ENCODE measurements around the gene PLXDC2. TPM values are rescaled to one million over a fixed set of nuclear protein-coding genes. Genes with fewer than 3 reads are reported as not detected.

Gene PLXDC2
- total RNA-seq, 1 experiment from 2014 or later = 0.21 TPM

DNA sequence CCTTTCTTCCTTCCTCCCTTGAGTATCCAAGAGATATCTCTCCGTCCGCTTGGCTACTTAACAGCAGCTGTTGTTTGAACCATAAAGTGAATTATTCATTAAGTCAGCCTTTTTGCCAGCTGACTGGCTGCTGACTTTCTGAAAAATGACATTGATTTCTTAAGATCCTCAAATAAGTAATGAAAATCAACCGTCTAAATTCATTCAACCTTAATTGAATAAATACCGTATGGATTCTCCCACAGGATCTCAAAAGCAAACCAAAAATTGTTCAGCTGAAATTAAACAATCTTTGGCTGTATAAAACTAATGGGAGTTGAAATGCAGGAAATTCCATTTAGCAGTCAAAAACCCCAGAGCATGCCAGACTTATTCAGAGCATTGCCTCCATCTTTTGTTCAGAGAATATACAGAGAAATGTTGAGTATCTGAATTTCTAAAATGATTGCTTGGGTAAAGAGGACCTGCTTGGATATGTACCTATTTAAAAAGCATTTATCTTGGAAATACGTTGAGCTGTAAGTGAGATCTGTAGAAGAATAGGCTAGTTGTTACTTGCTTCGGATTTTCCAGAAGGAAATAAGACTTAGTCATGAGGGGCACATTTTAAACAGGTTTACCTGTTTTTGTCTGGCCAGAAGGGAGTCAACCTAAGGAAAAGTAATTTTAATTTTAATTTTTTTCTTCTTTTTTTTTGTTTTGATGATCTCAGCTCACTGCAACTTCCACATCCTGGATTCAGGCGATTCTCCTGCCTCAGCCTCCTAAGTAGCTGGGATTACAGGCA, 136.2 kb downstream of the PLXDC2 start:
- Histone ChIP-seq H3K9me3 (ENCODE audit: control insufficient read depth, insufficient read depth, low read depth, low read length) (no peaks in the 10 kb centered on the region), H3K4me1 (ENCODE audit: control insufficient read depth, insufficient read depth, low read length) (no peaks in the 10 kb centered on the region), H3K36me3 (ENCODE audit: control insufficient read depth, insufficient read depth, low read length) (no peaks in the 10 kb centered on the region), H3K27ac (ENCODE audit: low read length) (no peak overlapping the region), H3K27me3 (ENCODE audit: control insufficient read depth, insufficient read depth, low read length) (no peaks in the 10 kb centered on the region), H3K4me3 (ENCODE audit: low read depth in 2 of 2, low read length in 2 of 2) (no peak overlapping the region)
- in situ Hi-C loops (cut with HindIII; ENCODE audit: low pct_unique_long_range_greater_than_20kb, low sequenced_read_pairs) = no loop called here
- TF ChIP-seq, protein P1, sequence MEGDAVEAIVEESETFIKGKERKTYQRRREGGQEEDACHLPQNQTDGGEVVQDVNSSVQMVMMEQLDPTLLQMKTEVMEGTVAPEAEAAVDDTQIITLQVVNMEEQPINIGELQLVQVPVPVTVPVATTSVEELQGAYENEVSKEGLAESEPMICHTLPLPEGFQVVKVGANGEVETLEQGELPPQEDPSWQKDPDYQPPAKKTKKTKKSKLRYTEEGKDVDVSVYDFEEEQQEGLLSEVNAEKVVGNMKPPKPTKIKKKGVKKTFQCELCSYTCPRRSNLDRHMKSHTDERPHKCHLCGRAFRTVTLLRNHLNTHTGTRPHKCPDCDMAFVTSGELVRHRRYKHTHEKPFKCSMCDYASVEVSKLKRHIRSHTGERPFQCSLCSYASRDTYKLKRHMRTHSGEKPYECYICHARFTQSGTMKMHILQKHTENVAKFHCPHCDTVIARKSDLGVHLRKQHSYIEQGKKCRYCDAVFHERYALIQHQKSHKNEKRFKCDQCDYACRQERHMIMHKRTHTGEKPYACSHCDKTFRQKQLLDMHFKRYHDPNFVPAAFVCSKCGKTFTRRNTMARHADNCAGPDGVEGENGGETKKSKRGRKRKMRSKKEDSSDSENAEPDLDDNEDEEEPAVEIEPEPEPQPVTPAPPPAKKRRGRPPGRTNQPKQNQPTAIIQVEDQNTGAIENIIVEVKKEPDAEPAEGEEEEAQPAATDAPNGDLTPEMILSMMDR (IDR thresholded peaks at IDR 0.05) = no peak
- TF ChIP-seq TCF7L2 (IDR thresholded peaks at IDR 0.05; ENCODE audit: low read depth, low read length) (no peak), POLR2AphosphoS5 (IDR thresholded peaks at IDR 0.05; ENCODE audit: low read depth, low read length) (no peak), SIN3A (IDR thresholded peaks at IDR 0.05; ENCODE audit: borderline replicate concordance, insufficient read depth, low read depth, low read length) (no peak)
- TF ChIP-seq, protein P2, sequence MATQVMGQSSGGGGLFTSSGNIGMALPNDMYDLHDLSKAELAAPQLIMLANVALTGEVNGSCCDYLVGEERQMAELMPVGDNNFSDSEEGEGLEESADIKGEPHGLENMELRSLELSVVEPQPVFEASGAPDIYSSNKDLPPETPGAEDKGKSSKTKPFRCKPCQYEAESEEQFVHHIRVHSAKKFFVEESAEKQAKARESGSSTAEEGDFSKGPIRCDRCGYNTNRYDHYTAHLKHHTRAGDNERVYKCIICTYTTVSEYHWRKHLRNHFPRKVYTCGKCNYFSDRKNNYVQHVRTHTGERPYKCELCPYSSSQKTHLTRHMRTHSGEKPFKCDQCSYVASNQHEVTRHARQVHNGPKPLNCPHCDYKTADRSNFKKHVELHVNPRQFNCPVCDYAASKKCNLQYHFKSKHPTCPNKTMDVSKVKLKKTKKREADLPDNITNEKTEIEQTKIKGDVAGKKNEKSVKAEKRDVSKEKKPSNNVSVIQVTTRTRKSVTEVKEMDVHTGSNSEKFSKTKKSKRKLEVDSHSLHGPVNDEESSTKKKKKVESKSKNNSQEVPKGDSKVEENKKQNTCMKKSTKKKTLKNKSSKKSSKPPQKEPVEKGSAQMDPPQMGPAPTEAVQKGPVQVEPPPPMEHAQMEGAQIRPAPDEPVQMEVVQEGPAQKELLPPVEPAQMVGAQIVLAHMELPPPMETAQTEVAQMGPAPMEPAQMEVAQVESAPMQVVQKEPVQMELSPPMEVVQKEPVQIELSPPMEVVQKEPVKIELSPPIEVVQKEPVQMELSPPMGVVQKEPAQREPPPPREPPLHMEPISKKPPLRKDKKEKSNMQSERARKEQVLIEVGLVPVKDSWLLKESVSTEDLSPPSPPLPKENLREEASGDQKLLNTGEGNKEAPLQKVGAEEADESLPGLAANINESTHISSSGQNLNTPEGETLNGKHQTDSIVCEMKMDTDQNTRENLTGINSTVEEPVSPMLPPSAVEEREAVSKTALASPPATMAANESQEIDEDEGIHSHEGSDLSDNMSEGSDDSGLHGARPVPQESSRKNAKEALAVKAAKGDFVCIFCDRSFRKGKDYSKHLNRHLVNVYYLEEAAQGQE (IDR thresholded peaks at IDR 0.05; ENCODE audit: insufficient read depth in 1 of 2, low read depth in 2 of 2, low read length in 1 of 2) = no peak
- CTCF ChIA-PET = no interaction called here
- BruUV-seq (replicated peaks) = no TSS peak
- intact Hi-C loops (cut with micrococcal nuclease; ENCODE audit: unreplicated experiment) = no loop called here
- POLR2A ChIA-PET = no interaction called here
- ATAC-seq (no peak), DNase-seq (ENCODE audit: low read depth, low spot score) (no peak)

DNA sequence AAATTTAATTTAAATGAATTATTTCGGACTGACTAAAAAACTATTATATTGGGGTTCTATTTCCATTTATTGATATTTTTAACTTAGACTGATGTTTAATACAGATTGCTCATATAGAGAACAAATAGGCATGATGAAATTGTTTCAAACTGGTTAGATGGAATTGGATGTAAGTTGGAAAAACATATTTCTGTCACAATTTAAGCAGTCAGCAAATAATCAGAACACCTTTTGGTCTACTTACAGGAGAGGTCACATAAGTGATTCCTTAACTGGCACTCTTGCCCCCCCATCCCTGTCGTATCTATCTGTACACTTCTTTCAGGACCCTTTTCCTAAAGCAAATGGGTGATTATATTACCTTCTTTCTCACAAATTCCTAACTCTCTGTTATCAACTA, 138.4 kb downstream of the PLXDC2 start:
- Histone ChIP-seq H3K36me3 (ENCODE audit: control insufficient read depth, insufficient read depth, low read length) (no peaks in the 10 kb centered on the region), H3K27ac (ENCODE audit: low read length) (no peak overlapping the region), H3K27me3 (ENCODE audit: control insufficient read depth, insufficient read depth, low read length) (no peaks in the 10 kb centered on the region), H3K4me1 (ENCODE audit: control insufficient read depth, insufficient read depth, low read length) (no peaks in the 10 kb centered on the region), H3K4me3 (ENCODE audit: low read depth in 2 of 2, low read length in 2 of 2) (no peak overlapping the region), H3K9me3 (ENCODE audit: control insufficient read depth, insufficient read depth, low read depth, low read length) (no peaks in the 10 kb centered on the region)
- ATAC-seq (no peak), DNase-seq (ENCODE audit: low read depth, low spot score) (no peak)
- intact Hi-C loops (cut with micrococcal nuclease; ENCODE audit: unreplicated experiment) (no loop called here), in situ Hi-C loops (cut with HindIII; ENCODE audit: low pct_unique_long_range_greater_than_20kb, low sequenced_read_pairs) (no loop called here)
- no TSS peak for BruUV-seq (replicated peaks)
- ChIA-PET POLR2A (no interaction called here), CTCF (no interaction called here)
- TF ChIP-seq POLR2AphosphoS5 (IDR thresholded peaks at IDR 0.05; ENCODE audit: low read depth, low read length) (no peak), TCF7L2 (IDR thresholded peaks at IDR 0.05; ENCODE audit: low read depth, low read length) (no peak), SIN3A (IDR thresholded peaks at IDR 0.05; ENCODE audit: borderline replicate concordance, insufficient read depth, low read depth, low read length) (no peak)
- TF ChIP-seq, protein P1 (IDR thresholded peaks at IDR 0.05) = no peak
- TF ChIP-seq, protein P2 (IDR thresholded peaks at IDR 0.05; ENCODE audit: insufficient read depth in 1 of 2, low read depth in 2 of 2, low read length in 1 of 2) = no peak

Measured in Panc1 (cell line).